ENCODE data around the gene NHP2.

NHP2 gene

GRCh38 chr5:178103612-178104011 lies 50.1 kb downstream of the NHP2 start:
- no peaks in the 10 kb centered on the region for H3K9me3 ChIP-seq (ENCODE audit: insufficient read depth, low read length)
- H3K36me3 ChIP-seq (ENCODE audit: insufficient read depth, insufficient read length, low read length): no peaks in the 10 kb centered on the region
- DNase-seq (ENCODE audit: low read depth, low spot score): no peak
- peaks cover 4% of the 10 kb centered on the region for H3K4me1 ChIP-seq (ENCODE audit: insufficient read depth, insufficient read length)
- no peaks in the 10 kb centered on the region for H3K27me3 ChIP-seq (ENCODE audit: insufficient read depth, insufficient read length)
- no peak overlapping the region for H3K4me3 ChIP-seq (ENCODE audit: insufficient read length, low read depth)
- TF ChIP-seq YY1 (IDR thresholded peaks at IDR 0.05; ENCODE audit: insufficient read depth, insufficient read length): no peak
- no peak for TF ChIP-seq ZNF274 (IDR thresholded peaks at IDR 0.05; ENCODE audit: low read depth, low read length)
- TF ChIP-seq SUZ12 (IDR thresholded peaks at IDR 0.05; ENCODE audit: extremely low read depth, insufficient read depth, insufficient read length): no peak
- no peak overlapping the region for H3K9ac ChIP-seq (ENCODE audit: insufficient read length, low read depth)
